Stimulated activated CD8-positive, alpha-beta memory T cell treated with anti-CD3 and anti-CD28 coated beads, Interleukin-4, amount 100 ng/mL, for 4 hours (primary cell): ENCODE measurements around the gene VGLL4.
"Not testable (repeated sequence)": the region's sequence is repeated elsewhere in the genome, so short reads cannot be mapped to it uniquely, and the experiment has no call there.

ENCODE experiments used
- DNase-seq, 2 donors: peaks; one replicate each; pipeline ENCODE4 v3.0.0-alpha.2; 2020; ENCODE audit warnings: low read depth in 2 of 2, low spot score in 1 of 2

The VGLL4 gene, protein sequence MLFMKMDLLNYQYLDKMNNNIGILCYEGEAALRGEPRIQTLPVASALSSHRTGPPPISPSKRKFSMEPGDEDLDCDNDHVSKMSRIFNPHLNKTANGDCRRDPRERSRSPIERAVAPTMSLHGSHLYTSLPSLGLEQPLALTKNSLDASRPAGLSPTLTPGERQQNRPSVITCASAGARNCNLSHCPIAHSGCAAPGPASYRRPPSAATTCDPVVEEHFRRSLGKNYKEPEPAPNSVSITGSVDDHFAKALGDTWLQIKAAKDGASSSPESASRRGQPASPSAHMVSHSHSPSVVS

DNA sequence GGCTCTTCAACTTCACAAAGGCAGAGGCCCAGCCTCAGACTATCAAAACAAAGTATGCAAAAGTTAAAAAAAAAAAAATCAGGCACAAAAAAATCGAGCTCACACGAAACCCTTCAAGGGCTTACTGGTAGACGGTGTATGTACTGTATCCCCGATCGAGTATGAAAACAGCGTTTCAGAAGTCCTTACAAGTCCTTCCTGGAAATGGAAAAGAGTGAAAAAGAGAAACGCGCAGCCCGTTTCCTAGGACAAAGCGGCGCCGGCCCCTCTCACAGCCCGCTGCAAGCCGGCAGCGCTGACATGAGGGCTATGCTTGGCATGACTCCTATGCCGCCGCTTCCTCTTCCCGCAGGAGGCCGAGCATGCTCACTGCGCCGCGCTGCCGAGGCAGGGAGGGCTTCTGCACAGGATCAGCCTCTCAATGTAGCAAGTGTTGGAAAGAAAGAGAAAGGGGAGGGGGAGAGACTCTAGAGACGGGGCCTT is at the start of gene VGLL4:
Gene VGLL4 (minus strand): TSS at position 311 of the 483 bp plus-strand sequence. CDS start 397 bp downstream, outside the sequence.
- DNase-seq = peak; percentile 21 to 35

GRCh38 chr3:11692532-11692813 is 48.8 kb upstream of the VGLL4 start:
- DNase-seq = no peak

DNA sequence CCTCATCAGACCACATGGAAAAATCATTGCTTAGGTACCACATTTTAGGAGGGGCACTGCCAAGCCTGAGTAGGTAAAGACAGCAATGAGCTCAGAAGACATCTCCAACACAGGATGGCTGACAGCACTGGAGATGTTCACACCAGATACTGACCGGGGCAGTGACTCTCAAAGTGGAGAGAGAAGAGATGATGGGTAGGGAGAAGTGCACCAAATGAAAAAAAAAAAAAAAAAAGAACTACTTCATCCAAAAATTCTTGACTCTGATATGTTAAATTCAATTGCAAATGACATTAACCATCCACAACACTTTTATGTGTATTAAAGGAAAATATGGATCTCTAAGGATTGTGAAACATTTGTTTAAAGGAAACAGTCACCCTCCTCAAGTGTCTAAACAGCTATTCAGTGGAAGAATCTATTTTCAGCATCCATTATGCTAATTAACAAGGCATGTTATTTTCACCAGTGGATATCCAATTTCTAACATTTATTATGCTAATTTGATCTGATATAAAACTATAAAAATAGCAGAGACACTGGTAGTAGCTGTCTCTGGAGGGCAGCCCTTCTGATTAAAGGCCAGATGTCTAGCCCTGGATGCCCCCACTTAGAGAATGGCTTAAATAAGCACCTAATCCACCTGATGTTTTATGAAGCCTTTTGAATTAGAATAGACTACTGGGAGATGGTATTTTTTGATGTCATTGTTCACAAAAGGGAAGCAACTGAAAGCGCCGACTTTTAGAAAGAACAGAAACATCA is 48.2 kb upstream of the VGLL4 start:
- DNase-seq = no peak

GRCh38 chr3:11690863-11691766 is 47.4 kb upstream of the VGLL4 start:
- no peak for DNase-seq

DNA sequence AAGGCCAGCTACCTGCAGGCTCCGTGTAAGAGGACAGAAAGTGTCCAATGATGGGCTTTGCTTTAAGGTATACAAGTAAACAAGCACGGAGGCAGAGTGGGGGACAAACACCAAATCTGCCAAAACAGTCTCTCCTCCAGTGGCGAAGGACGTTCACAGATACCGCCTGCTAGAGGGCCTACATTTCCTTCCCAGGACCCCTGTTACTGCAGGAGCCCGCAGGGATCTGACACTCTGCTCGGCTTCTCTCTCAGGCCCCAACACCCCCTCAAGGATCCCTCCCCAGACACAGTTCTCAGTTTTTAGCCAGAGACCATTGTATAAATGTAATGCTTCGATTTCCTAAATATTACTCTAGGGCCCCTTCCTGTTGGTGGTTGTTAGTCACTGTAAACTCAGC is 46.0 kb upstream of the VGLL4 start:
- DNase-seq = no peak

DNA sequence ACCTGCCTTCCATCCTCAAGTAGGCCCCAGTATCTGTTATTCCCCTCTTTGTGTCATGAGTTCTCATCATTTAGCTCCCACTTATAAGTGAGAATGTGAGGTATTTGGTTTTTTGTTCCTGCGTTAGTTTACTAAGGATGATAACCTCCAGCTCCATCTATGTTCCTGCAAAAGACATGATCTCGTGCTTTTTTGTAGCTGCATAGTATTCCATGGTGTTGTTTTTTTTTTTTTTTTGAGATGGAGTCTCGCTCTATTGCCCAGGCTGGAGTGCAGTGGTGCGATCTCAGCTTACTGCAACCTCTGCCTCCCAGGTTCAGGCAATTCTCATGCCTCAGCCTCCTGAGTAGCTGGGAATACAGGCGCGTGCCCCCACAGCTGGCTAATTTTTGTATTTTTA is 41.3 kb upstream of the VGLL4 start:
- not testable (repeated sequence) for DNase-seq

DNA sequence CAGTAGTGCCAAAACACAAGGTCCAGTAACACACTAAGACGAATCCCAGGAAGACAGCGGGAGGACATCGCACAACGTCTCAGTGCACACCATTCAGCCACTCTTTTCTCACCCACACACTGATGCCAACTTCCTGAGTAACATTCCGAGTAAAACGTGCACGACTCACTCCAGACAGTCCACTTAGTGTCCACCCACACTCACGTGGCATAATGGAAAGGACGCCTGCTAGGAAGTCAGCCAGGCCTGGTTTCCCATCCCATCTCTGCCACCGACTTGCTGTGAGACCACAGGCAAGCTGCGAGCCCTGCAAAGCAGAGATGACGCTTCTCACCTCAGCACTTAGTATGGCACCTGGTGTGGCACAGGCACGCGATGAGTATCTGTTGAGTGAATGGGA is 36.8 kb upstream of the VGLL4 start:
- no peak for DNase-seq

GRCh38 chr3:11679964-11680363 is 36.2 kb upstream of the VGLL4 start:
- no peak for DNase-seq

- no peak for DNase-seq
Measured at GRCh38 chr3:11672363-11672762, 28.6 kb upstream of the VGLL4 start.

- DNase-seq = no peak
Measured at GRCh38 chr3:11671648-11672100, 28.0 kb upstream of the VGLL4 start.

DNA sequence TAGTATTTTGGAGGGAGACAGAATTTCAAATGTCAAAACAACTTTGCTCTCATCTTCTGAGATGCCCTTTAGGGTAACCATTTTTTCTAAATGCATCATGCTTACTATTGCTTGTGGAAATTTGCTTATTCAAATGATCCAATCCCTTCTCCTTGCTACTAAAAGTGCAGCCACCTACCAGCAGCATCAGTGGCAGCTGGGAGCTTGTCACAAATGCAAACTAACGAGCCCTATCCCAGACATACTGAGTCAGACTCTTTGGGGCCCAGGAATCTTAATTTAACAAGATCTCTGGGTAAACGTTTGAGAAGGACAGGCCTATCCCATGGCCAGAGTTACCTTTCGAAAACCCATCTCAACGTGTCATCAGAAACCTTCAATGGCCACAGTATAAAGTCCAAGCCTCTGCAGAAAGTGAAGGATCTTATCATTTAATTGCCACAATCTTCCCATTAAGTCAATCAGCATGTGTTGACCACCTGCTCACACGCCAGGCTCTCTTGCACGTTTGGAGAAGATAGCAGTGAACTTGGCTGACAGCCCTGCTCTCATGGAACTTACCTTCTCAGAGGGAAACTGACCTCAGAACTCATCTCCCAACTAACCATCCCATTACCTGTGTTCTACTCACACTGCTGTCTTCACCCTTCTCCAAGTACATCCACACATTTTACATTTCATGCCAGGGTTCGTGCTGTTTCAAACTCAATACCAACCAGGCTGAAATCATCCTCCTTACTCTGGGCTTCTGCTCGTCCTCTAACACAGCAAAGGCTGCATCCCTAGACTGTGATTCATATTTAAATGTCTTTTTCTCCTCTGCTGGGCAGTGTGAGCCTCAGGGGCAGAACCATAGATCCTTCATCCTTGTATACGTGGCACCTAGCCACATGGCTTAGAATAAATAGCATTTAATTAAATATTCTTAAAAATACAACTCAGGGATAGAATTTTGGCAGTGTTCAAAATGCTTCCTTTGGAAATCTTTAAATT is 24.8 kb upstream of the VGLL4 start:
- DNase-seq = no peak

GRCh38 chr3:11665331-11665730 is 21.6 kb upstream of the VGLL4 start:
- no peak for DNase-seq

GRCh38 chr3:11662392-11662990 is 18.8 kb upstream of the VGLL4 start:
- no peak for DNase-seq

DNA sequence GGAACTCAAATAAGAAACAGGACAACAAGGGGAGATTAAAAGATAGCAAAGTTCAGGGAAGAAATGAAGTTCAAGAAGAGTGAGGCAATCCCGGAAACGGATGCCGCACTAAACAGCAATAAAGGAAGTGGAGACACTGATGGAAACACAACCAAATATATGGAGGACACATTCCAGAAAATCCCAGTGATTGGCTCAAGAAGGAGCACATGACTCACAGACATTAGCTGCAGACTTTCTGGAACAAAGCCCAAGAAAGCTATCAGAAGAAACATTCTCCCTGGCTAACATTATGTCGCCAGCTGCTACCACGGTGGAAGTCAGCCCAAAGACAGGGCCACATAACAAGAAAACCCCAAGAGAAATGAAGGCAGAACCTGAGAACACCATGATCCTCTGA is 18.1 kb upstream of the VGLL4 start:
- no peak for DNase-seq

DNA sequence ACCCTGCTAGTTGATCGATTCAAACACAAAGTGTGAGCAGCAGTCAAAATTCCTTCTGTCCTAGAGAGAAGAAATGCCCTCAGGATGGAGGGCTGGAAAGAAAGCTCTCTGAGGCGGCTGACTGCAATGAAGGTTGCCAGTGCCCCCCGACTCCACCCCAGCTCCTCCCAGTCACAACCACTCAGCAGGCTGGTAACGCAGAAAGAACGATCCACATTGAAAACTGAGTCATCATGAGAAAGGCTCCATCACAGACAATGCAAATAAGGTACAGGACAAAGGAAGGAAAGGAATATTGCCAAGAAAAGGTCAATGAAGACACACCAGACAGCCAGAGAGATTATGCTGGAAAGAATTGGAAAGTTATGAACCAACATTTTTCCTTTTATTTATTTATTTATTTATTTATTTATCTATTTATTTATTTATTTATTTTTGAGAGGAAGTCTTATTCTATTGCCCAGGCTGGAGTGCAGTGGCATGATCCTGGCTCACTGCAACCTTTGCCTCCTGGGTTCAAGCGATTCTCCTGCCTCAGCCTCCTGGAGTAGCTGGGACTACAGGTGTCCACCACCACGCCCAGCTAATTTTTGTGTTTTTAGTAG is 17.4 kb upstream of the VGLL4 start:
- DNase-seq = no peak

- DNase-seq = no peak
Measured at GRCh38 chr3:11660242-11660641, 16.5 kb upstream of the VGLL4 start.

DNA sequence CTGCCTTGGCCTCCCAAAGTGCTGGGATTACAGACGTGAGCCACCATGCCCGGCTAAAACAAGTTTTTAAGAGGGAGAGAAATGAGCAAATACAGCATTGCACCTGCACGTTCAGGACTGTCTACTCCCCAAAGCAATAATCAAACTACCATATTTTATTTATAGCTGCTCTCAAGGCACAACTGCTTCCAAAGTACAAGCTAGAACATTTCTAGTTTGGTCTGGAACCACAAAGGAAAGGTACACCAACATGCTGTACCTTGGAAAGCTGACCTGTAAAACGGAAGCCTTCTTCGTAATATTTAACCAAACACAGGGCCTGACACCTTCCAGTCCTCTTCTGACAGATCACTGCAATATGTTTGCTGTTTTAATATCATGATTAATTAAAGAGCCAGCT is 14.5 kb upstream of the VGLL4 start:
- no peak for DNase-seq

DNA sequence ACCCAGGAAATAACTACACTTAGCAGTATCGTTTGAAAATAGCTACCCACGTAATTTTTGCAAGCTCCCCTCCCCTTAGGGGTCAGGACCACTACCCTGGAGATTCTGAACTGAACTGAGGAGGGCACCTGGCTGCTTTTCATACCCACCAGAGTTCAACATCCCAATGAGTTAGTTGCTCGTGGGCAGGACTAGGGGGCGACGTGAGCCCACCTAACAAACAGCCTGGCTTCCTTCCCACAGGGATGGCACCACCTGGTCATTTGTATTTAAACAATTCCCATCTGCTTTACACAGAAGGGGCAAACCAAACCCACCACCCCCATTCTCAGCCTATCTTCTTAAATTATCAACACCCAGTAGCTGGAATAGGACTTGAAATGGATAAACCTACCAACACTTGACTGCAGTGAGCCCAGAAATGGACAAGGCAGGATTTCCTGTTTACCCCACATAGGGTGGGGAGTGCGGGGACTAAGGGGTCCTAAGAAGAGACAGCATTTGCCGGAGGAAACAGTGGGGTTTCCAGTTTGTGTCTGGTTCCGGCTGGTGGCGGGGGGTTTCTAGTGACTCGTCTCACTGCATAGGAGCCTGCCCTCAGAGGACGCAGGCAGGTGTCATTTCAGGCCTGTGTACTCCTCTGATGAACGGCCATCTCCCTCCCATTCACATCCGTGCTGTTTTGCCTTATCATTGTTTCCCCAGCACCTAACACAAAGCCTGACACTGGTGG is 11.6 kb upstream of the VGLL4 start:
- no peak for DNase-seq

DNA sequence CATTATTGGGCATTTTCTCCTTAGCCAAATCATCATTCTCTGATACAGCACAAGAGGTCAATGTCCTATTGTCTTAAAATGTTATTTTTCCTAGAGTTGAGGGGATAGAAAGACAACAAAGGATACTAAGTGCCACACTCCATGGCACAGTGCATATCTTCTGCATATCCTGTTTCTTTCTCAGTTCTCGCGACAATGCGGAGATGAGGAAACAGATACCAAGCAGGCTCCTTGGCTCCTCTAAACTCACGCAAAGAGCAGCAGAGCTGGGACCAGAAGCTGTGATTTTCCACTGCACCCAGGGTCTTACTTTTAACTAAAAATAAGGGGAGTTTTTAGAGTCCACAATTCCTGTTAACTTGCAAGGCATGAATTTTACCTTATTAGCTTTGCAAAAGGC is 10.5 kb upstream of the VGLL4 start:
- DNase-seq = no peak
